Gastroesophageal sphincter (tissue), 4 donors: ENCODE measurements around the gene KCND3. TPM values are rescaled to one million over a fixed set of nuclear protein-coding genes. Genes with fewer than 3 reads are reported as not detected.

ENCODE experiments used
- ATAC-seq: fragments of 150-250 bp; one replicate; pipeline ENCODE4 v1.9.1; 2016; ENCODE audit warnings: mild to moderate bottlenecking, moderate library complexity
- H3K27ac ChIP-seq, 4 donors: fragments of 200-600 bp; sonication (generic) in 3 of 4; 1 replicate in 3 of 4; 2 replicates in 1 of 4; pipeline ENCODE4 v1.5.1; 2016 to 2019
- H3K27me3 ChIP-seq: fragments of 200-600 bp; sonication (generic); one replicate; pipeline ENCODE4 v1.5.1; 2019
- H3K36me3 ChIP-seq, 2 donors: fragments of 200-600 bp; sonication (generic); one replicate each; pipeline ENCODE4 v1.5.1; 2019; ENCODE audit warnings: control low read depth in 1 of 2
- H3K4me1 ChIP-seq, 3 donors: fragments of 200-600 bp; sonication (generic); 1 replicate in 2 of 3; 2 replicates in 1 of 3; pipeline ENCODE4 v1.5.1; 2016 to 2019; ENCODE audit warnings: control low read depth in 2 of 3
- H3K4me3 ChIP-seq, 2 donors: fragments of 200-600 bp; sonication (generic); one replicate each; pipeline ENCODE4 v1.5.1; 2019; ENCODE audit warnings: mild to moderate bottlenecking in 1 of 2, moderate library complexity in 1 of 2
- H3K9me3 ChIP-seq, 3 donors: fragments of 200-600 bp; sonication (generic); one replicate each; pipeline ENCODE4 v1.5.1; 2017 to 2019; ENCODE audit warnings: control low read depth in 2 of 3
- CTCF ChIP-seq, 4 experiments: fragments of 200-600 bp in 2 of 4; fragments of 450-650 bp in 2 of 4; sonication (generic) in 1 of 4; IDR thresholded peaks; one replicate each; pipeline ENCODE4 v1.5.1; 2017 to 2019; ENCODE audit warnings: antibody characterized with exemption in 4 of 4, mild to moderate bottlenecking in 2 of 4, moderate library complexity in 2 of 4
- EP300 ChIP-seq: sonication (generic); formaldehyde crosslinking; IDR thresholded peaks from one replicate; pipeline ENCODE4 v1.6.1; 2017; ENCODE audit warnings: antibody characterized with exemption, mild to moderate bottlenecking
- POLR2A ChIP-seq, 2 donors: fragments of 450-650 bp; IDR thresholded peaks; one replicate each; pipeline ENCODE4 v1.6.1; 2017; ENCODE audit warnings: antibody characterized with exemption in 2 of 2, mild to moderate bottlenecking in 2 of 2, moderate library complexity in 1 of 2
- POLR2AphosphoS5 ChIP-seq: sonication (generic); formaldehyde crosslinking; IDR thresholded peaks from one replicate; pipeline ENCODE4 v1.6.1; 2017; ENCODE audit warnings: antibody characterized with exemption
- WGBS, 2 donors: methylation state at CpG; one replicate each; pipeline ENCODE4 v1.1.5; 2018; ENCODE audit warnings: low coverage in 1 of 2; 5-methylcytosine and 5-hydroxymethylcytosine counted together
- total RNA-seq, 4 donors: library from RNA; depleted of rRNA; stranded (reverse); fragments of >200 nt; gene quantifications; one replicate each; pipeline ENCODE4 v1.1.0, GENCODE V29; 2016

KCND3 gene
- total RNA-seq, 4 donors from 2014 or later: 36.2 to 58.7 (median 57.4) TPM

DNA sequence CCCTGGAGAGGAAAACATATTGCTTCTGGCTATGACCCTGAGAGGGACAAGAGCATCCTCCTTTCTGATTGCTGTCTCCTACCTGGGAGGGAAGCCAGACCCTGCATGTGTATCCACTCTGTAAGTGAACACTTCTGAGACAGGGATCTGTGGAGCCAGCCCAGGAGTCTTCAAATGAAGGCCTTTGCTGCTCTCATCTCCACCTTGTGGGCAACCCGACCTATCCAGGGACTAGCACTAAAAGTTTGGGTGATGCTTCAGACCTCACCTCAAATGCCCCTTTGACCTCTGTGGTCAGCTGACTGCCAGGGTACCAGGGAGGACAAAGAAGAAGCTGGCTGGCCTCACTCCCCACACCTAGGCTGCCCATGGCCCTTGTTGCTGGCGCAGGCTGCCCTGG is 64.7 kb downstream of the KCND3 start:
- ATAC-seq: no peak
- no peaks in the 10 kb centered on the region for H3K36me3 ChIP-seq
- no peaks in the 10 kb centered on the region for H3K27me3 ChIP-seq
- no peak overlapping the region for H3K27ac ChIP-seq
- H3K9me3 ChIP-seq: no peaks in the 10 kb centered on the region
- H3K4me1 ChIP-seq: peaks cover 5 to 43% (median 6%) of the 10 kb centered on the region in 3 donors
- H3K4me3 ChIP-seq: no peak overlapping the region
- WGBS, 2 donors: 67% methylated on average over 1 of the region's 2 CpGs; no CpG with 5 or more reads in 1 of the 2 donors
- TF ChIP-seq POLR2A (IDR thresholded peaks at IDR 0.05): no peak
- TF ChIP-seq CTCF (IDR thresholded peaks at IDR 0.05): no peak
- TF ChIP-seq POLR2AphosphoS5: no peak
- no peak for TF ChIP-seq EP300

- no peaks in the 10 kb centered on the region for H3K27me3 ChIP-seq
- no peaks in the 10 kb centered on the region for H3K9me3 ChIP-seq
- WGBS, 2 donors: 57 to 100% methylated on average over 1 to 2 of the region's 5 CpGs
- H3K4me3 ChIP-seq: no peak overlapping the region
- H3K4me1 ChIP-seq: peaks cover 5 to 51% (median 6%) of the 10 kb centered on the region in 3 donors
- no peak for TF ChIP-seq EP300
- no peak for ATAC-seq
- H3K27ac ChIP-seq: peak overlapping the region in 1 of 4 donors; percentile 29
- no peaks in the 10 kb centered on the region for H3K36me3 ChIP-seq
Observed at GRCh38 chr1:111923766-111924165, 65.7 kb downstream of the KCND3 start.

DNA sequence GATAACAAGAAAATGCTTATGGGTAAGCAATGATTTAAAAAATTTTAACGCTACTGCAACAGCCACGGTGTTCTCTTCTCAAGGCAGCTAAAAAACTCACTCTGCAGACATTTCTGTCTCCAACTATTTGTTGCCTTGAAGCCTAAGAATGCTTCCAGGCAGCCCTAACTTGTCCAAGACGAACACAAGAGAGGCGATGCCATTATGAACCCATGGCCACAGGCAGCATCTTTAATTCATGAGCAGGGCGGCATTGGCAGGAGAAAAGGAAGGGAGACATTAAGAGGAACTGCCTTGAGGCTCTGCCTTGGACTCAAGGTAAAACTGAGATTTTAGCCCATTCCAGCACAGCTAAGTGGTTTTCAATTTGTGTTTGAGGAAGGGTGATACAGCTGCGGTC is 67.5 kb downstream of the KCND3 start:
- H3K4me3 ChIP-seq: no peak overlapping the region
- peaks cover 5 to 51% (median 6%) of the 10 kb centered on the region in 3 donors for H3K4me1 ChIP-seq
- H3K27ac ChIP-seq: peak overlapping the region in 2 of 4 donors; percentile 57 to 80
- no peak for ATAC-seq
- TF ChIP-seq POLR2A (IDR thresholded peaks at IDR 0.05) (no peak), POLR2AphosphoS5 (no peak), CTCF (IDR thresholded peaks at IDR 0.05) (no peak), EP300 (no peak)
- H3K36me3 ChIP-seq: no peaks in the 10 kb centered on the region
- H3K27me3 ChIP-seq: no peaks in the 10 kb centered on the region
- no peaks in the 10 kb centered on the region for H3K9me3 ChIP-seq
- 68 to 71% methylated on average over 5 to 6 of the region's 6 CpGs for WGBS, 2 donors

- peak; percentile 81 for ATAC-seq
- TF ChIP-seq POLR2A (IDR thresholded peaks at IDR 0.05): no peak
- peak; percentile 73 for TF ChIP-seq POLR2AphosphoS5
- 8 to 54% methylated on average over 2 to 6 of the region's 11 CpGs for WGBS, 2 donors
Observed at GRCh38 chr1:111920221-111921024, 69.0 kb downstream of the KCND3 start.

GRCh38 chr1:111911776-111912515 is 77.5 kb downstream of the KCND3 start:
- Histone ChIP-seq H3K36me3 (no peaks in the 10 kb centered on the region), H3K4me3 (no peak overlapping the region), H3K9me3 (no peaks in the 10 kb centered on the region), H3K4me1 (peaks cover 0 to 22% (median 0%) of the 10 kb centered on the region in 3 donors), H3K27ac (no peak overlapping the region), H3K27me3 (no peaks in the 10 kb centered on the region)
- 79 to 95% methylated on average over 4 to 5 of the region's 5 CpGs for WGBS, 2 donors
- no peak for TF ChIP-seq POLR2AphosphoS5
- no peak for TF ChIP-seq POLR2A (IDR thresholded peaks at IDR 0.05)
- no peak for TF ChIP-seq EP300
- TF ChIP-seq CTCF (IDR thresholded peaks at IDR 0.05): no peak
- ATAC-seq: no peak

More at GRCh38 chr1:111920221-111921024, 69.0 kb downstream of the KCND3 start:
- Histone ChIP-seq H3K4me1 (peaks cover 5 to 51% (median 6%) of the 10 kb centered on the region in 3 donors), H3K4me3 (no peak overlapping the region), H3K9me3 (no peaks in the 10 kb centered on the region), H3K36me3 (no peaks in the 10 kb centered on the region), H3K27ac (peak overlapping the region; percentile 64 to 90 (median 80)), H3K27me3 (no peaks in the 10 kb centered on the region)
